ENCODE measurements around the gene KAT14. TPM values are rescaled to one million over a fixed set of nuclear protein-coding genes. Genes with fewer than 3 reads are reported as not detected.

The KAT14 gene
- polyA plus RNA-seq, 1 donor (not counting 4 experiments of a cell fraction or from before 2014, with no cell fraction given) = 9.8 TPM

DNA sequence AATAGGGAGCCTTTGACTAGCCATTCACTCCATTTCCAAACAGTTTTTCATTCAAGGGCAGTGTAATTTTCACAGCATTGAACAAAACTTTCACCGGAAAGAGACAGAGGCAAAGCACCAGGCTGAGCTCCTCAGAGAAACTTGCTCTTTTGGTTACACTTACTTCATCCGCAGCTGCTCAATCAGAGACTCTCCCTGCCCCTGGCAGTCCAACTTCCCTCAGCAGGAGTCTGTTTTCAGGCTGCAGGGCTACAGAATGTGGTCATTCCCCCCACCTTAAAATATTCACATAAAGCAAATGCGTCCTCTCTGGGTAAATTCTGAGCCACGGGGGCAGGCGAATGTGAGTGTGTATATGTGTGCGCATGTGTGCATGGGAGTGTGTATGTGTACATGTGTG is 80.6 kb downstream of the KAT14 start:
- H3K27ac ChIP-seq (ENCODE audit: control insufficient read depth, insufficient read depth, low read length) = no peak overlapping the region
- TF ChIP-seq, protein P1, sequence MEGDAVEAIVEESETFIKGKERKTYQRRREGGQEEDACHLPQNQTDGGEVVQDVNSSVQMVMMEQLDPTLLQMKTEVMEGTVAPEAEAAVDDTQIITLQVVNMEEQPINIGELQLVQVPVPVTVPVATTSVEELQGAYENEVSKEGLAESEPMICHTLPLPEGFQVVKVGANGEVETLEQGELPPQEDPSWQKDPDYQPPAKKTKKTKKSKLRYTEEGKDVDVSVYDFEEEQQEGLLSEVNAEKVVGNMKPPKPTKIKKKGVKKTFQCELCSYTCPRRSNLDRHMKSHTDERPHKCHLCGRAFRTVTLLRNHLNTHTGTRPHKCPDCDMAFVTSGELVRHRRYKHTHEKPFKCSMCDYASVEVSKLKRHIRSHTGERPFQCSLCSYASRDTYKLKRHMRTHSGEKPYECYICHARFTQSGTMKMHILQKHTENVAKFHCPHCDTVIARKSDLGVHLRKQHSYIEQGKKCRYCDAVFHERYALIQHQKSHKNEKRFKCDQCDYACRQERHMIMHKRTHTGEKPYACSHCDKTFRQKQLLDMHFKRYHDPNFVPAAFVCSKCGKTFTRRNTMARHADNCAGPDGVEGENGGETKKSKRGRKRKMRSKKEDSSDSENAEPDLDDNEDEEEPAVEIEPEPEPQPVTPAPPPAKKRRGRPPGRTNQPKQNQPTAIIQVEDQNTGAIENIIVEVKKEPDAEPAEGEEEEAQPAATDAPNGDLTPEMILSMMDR (optimal IDR thresholded peaks at IDR 0.05 in 1 of 3, IDR thresholded peaks at IDR 0.05 in 1 of 3, conservative IDR thresholded peaks at IDR 0.05 in 1 of 3; ENCODE audit: extremely low read depth in 1 of 3, insufficient read depth in 2 of 3, low read length in 3 of 3) = no peak
- TF ChIP-seq EZH2 (IDR thresholded peaks at IDR 0.05; ENCODE audit: low read length) = no peak
- H3K9me1 ChIP-seq (ENCODE audit: control insufficient read depth, extremely low read depth, insufficient read depth, low read length) = no peaks in the 10 kb centered on the region
- no peak overlapping the region for H2AFZ ChIP-seq (ENCODE audit: control insufficient read depth, low read length)
- H3K4me2 ChIP-seq (ENCODE audit: control insufficient read depth, extremely low read depth, insufficient read depth, low read depth, low read length) = no peak overlapping the region
- no peak overlapping the region for H3K9ac ChIP-seq (ENCODE audit: control insufficient read depth, extremely low read depth, insufficient read depth, low read length)
- no peak overlapping the region for H3K4me3 ChIP-seq (ENCODE audit: control insufficient read depth in 2 of 3, extremely low read depth in 1 of 3, insufficient read depth in 2 of 3, low read depth in 1 of 3, low read length in 3 of 3)
- no peaks in the 10 kb centered on the region for H4K20me1 ChIP-seq (ENCODE audit: control insufficient read depth, extremely low read depth, insufficient read depth, low read length)
- H3K36me3 ChIP-seq (ENCODE audit: control insufficient read depth in 2 of 2, extremely low read depth in 1 of 2, insufficient read depth in 2 of 2, low read length in 2 of 2) = no peaks in the 10 kb centered on the region
- DNase-seq (ENCODE audit: low read depth, low spot score) (no peak), FAIRE-seq (no peak)
- peaks cover 4% of the 10 kb centered on the region for H3K4me1 ChIP-seq (ENCODE audit: control insufficient read depth, extremely low read depth, insufficient read depth, low read length)
- dilution Hi-C loops (cut with MboI; ENCODE audit: extremely low pct_ligation_motif_present, low sequenced_read_pairs) = no loop called here
- H3K27me3 ChIP-seq (ENCODE audit: control insufficient read depth, extremely low read depth, insufficient read depth, low read length) = no peaks in the 10 kb centered on the region
- no peaks in the 10 kb centered on the region for H3K79me2 ChIP-seq (ENCODE audit: control insufficient read depth, insufficient read depth, low read length)
- H3K9me3 ChIP-seq (ENCODE audit: control insufficient read depth, low read depth, low read length) = no peaks in the 10 kb centered on the region

DNA sequence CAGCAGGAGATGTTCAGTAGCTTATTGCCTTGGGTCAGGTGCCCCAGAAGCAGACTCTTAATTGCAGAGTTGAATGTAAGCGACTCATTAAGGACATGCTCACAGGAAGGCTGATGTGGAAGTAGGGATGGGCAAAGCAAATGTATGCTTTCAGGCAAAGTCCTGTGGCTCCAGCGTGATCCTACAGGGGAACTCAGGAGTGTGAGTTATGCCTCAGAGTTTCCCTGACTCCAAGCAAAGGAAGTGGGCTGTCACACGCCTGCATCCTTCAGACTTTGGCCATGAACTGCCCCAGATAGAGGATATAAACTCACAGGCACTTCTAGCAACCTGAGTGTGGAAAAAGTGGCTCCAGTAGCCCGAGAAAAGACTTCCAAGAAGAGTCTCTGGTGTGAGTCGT is 85.7 kb downstream of the KAT14 start:
- Histone ChIP-seq H2AFZ (ENCODE audit: control insufficient read depth, low read length) (peak overlapping the region; percentile 10), H3K27me3 (ENCODE audit: control insufficient read depth, extremely low read depth, insufficient read depth, low read length) (no peaks in the 10 kb centered on the region), H3K9me3 (ENCODE audit: control insufficient read depth, low read depth, low read length) (no peaks in the 10 kb centered on the region), H3K4me2 (ENCODE audit: control insufficient read depth, extremely low read depth, insufficient read depth, low read depth, low read length) (no peak overlapping the region), H3K27ac (ENCODE audit: control insufficient read depth, insufficient read depth, low read length) (no peak overlapping the region), H4K20me1 (ENCODE audit: control insufficient read depth, extremely low read depth, insufficient read depth, low read length) (no peaks in the 10 kb centered on the region), H3K4me1 (ENCODE audit: control insufficient read depth, extremely low read depth, insufficient read depth, low read length) (peaks cover 23% of the 10 kb centered on the region), H3K79me2 (ENCODE audit: control insufficient read depth, insufficient read depth, low read length) (no peaks in the 10 kb centered on the region), H3K4me3 (ENCODE audit: control insufficient read depth in 2 of 3, extremely low read depth in 1 of 3, insufficient read depth in 2 of 3, low read depth in 1 of 3, low read length in 3 of 3) (no peak overlapping the region), H3K9me1 (ENCODE audit: control insufficient read depth, extremely low read depth, insufficient read depth, low read length) (no peaks in the 10 kb centered on the region), H3K9ac (ENCODE audit: control insufficient read depth, extremely low read depth, insufficient read depth, low read length) (no peak overlapping the region), H3K36me3 (ENCODE audit: control insufficient read depth in 2 of 2, extremely low read depth in 1 of 2, insufficient read depth in 2 of 2, low read length in 2 of 2) (no peaks in the 10 kb centered on the region)
- DNase-seq (ENCODE audit: low read depth, low spot score) = peak; percentile 9
- TF ChIP-seq, protein P1 (optimal IDR thresholded peaks at IDR 0.05 in 1 of 3, IDR thresholded peaks at IDR 0.05 in 1 of 3, conservative IDR thresholded peaks at IDR 0.05 in 1 of 3; ENCODE audit: extremely low read depth in 1 of 3, insufficient read depth in 2 of 3, low read length in 3 of 3) = no peak
- no peak for TF ChIP-seq EZH2 (IDR thresholded peaks at IDR 0.05; ENCODE audit: low read length)
- FAIRE-seq = peak; percentile 61
- dilution Hi-C loops (cut with MboI; ENCODE audit: extremely low pct_ligation_motif_present, low sequenced_read_pairs) = no loop called here

Measured in keratinocyte (primary cell).